Epithelial cell of esophagus (primary cell): ENCODE results near the gene GNAI2.

Experiments used
- DNase-seq: peaks from one replicate; pipeline ENCODE4 v3.0.0; 2010; ENCODE audit warnings: low read depth
- H3K4me3 ChIP-seq: 2 replicates; pipeline ENCODE4 v1.5.1; 2011; ENCODE audit warnings: mild to moderate bottlenecking, low read length, control low read depth
- TF ChIP-seq, protein P1 (sequence below): IDR thresholded peaks from 2 replicates; pipeline ENCODE4 v1.5.1; 2011; ENCODE audit warnings: low read depth, mild to moderate bottlenecking, low read length, control low read depth, inconsistent platforms; ENCODE audit not compliant: insufficient read depth; ENCODE audit errors: missing control alignments

GNAI2 gene

GRCh38 chr3:50211930-50212329 is 24.1 kb upstream of the GNAI2 start:
- DNase-seq: no peak
- TF ChIP-seq, protein P1, sequence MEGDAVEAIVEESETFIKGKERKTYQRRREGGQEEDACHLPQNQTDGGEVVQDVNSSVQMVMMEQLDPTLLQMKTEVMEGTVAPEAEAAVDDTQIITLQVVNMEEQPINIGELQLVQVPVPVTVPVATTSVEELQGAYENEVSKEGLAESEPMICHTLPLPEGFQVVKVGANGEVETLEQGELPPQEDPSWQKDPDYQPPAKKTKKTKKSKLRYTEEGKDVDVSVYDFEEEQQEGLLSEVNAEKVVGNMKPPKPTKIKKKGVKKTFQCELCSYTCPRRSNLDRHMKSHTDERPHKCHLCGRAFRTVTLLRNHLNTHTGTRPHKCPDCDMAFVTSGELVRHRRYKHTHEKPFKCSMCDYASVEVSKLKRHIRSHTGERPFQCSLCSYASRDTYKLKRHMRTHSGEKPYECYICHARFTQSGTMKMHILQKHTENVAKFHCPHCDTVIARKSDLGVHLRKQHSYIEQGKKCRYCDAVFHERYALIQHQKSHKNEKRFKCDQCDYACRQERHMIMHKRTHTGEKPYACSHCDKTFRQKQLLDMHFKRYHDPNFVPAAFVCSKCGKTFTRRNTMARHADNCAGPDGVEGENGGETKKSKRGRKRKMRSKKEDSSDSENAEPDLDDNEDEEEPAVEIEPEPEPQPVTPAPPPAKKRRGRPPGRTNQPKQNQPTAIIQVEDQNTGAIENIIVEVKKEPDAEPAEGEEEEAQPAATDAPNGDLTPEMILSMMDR: no peak
- no peak overlapping the region for H3K4me3 ChIP-seq

GRCh38 chr3:50212502-50212901 is 23.5 kb upstream of the GNAI2 start:
- no peak overlapping the region for H3K4me3 ChIP-seq
- TF ChIP-seq, protein P1: no peak
- no peak for DNase-seq

GRCh38 chr3:50212971-50213370 is 23.0 kb upstream of the GNAI2 start:
- TF ChIP-seq, protein P1: no peak
- H3K4me3 ChIP-seq: no peak overlapping the region
- DNase-seq: no peak

- no peak overlapping the region for H3K4me3 ChIP-seq
- no peak for DNase-seq
- TF ChIP-seq, protein P1: no peak
These were observed 22.6 kb upstream of the GNAI2 start for GRCh38 chr3:50213373-50213772.

DNA sequence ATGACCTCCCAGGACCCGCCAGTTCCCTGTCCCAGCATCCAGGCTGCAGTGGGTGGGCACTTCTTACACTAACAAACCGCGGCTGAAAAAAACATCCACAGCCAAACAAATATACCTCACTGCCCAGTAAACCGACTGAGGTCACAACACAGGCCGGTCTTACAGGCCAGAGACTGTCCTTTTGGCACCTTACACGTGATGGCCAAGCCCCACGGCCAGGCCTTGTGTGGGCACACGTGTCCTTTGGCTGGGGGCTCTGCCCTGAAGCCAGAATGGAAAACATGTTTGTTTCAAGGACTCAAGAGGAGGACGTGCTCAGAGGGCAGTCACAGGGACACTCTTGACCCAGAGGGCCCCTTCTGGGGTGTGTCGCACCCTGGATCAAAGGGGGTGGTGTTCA is 21.2 kb upstream of the GNAI2 start:
- H3K4me3 ChIP-seq: no peak overlapping the region
- DNase-seq: no peak
- TF ChIP-seq, protein P1: no peak

DNA sequence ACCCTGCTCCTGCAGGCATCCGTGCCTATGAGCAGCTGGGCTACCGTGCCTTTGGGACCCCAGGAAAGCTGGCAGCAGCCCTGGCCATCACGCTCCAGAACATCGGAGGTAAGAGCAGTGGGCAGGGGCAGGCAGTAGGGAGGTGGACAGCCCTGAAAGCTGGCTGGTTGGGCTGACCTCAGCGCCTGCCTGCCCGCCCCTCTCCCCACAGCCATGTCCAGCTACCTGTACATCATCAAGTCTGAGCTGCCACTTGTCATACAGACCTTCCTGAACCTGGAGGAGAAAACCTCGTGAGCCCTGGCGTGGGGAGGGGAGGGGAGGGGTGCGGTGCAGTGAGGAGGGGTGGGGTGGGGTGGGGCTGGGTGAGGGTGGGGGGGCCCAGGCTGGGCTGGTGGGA is 20.5 kb upstream of the GNAI2 start:
- TF ChIP-seq, protein P1: no peak
- no peak for DNase-seq
- H3K4me3 ChIP-seq: no peak overlapping the region

DNA sequence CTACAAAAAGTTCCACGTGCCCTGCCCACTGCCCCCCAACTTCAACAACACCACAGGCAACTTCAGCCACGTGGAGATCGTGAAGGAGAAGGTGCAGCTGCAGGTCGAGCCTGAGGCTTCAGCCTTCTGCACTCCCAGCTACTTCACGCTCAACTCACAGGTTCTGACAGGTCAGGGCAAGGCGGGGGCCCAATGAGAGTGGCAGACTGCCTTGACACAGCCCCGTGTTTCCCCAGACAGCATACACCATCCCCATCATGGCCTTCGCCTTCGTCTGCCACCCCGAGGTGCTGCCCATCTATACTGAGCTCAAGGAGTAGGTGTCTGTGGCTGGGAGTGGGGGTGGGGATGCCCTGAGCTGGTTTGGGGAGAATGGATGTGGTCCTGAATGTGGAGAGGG is 18.3 kb upstream of the GNAI2 start:
- TF ChIP-seq, protein P1: no peak
- DNase-seq: peak; percentile 68
- no peak overlapping the region for H3K4me3 ChIP-seq
